ELF-1 (cell line): ENCODE data around the gene HPSE.

ENCODE experiments used
- DNase-seq: peaks from one replicate; pipeline ENCODE4 v3.0.0-alpha.2; 2016; ENCODE audit warnings: low read depth, low spot score

HPSE gene

DNA sequence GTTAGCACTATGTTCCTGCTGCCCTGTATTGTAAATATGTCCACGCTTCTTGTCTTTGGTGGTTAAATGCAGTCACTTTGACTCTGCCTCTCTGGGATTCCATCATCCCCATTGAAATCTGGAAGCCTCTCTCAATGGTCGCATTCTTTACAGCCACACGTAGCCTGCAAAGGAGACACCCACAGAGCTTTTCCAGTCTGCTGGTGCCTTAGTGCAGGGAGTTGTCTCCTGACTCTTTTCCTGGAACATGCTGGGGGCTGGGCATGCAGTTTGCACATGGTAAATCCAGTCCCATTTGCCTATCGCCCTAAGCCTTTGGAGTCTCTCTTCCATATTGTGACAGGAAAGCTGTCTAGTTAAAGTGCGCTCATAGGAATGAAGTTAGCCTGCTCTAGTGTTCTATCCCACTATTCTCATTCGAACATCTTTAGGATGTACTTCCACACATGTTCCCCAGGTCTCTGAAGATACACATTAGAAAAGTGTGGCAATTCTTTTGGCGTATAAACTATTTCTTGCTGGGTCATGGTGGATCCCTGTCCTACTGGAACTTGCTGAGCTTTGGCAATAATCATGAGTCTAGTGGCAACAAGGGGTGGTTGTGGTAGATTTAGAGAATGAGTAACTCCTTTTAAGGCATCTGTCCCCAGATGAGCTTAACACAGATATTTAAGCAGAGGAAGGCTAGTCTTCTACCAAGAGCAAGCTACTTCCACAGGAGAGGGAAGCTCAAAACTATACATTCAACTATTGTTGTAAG, 83.8 kb downstream of the HPSE start:
- DNase-seq = no peak

GRCh38 chr4:83248486-83248885, 86.2 kb downstream of the HPSE start:
- DNase-seq = no peak

DNA sequence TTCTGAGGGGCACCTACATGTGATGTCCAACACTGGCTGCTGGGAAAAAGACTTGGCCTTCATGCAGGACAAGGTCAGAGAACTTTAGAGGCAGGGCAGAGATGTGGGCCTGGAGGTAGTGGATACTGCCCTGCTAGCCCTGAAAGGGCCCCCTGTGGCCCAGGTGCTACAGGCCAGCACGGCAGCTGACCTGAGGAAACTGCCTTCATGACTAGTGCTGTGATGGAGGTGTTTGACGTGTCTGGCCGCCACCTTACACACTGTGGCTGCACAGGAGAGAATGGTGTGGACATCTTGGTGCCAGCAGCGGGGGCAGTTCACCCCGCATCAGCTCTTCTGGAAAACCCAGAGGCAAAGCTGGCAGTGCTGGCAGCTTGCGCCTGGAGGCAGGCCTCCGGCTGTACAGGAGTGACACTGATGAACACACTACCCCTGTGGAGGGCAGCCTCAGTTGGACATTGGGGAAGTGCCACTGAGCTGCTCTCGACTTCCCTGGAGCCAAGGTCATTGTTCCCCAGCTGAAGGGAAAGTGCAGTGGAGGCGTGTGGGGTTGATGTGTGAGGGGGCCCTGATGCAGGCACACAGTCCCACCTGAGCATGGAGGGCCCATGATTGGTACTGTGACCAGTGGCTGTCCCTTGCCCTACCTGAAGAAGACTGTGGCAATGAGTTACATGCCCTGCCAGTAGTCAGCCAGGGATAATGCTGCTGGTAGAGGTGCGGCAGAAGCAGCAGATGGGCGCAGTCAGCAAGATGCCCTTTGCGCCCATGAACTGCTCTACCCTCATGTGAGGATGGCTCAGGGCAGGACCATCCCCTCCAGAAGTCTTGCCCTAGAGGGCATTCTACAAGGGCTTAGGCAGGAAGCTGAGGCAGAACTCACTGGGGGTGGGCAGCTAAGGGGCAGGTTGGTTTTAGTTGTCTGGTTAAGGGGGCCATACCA, 87.0 kb downstream of the HPSE start:
- DNase-seq = no peak
